H9 (cell line): ENCODE measurements around the gene SLC10A2. TPM values are rescaled to one million over a fixed set of nuclear protein-coding genes. Genes with fewer than 3 reads are reported as not detected.
A peak's percentile ranks its signal among the peaks of the same experiment; 100 is the strongest.

Experiments
- DNase-seq: peaks from one replicate; pipeline ENCODE4 v3.0.0-alpha.2; 2017
- H2AFZ ChIP-seq: one replicate; pipeline ENCODE4 v1.6.1; 2013; ENCODE audit warnings: mild to moderate bottlenecking, low read length, control low read depth, moderate library complexity
- H2AK5ac ChIP-seq: 2 replicates; pipeline ENCODE4 v1.6.1; 2013; ENCODE audit warnings: low read length, control low read depth, mixed read lengths; ENCODE audit not compliant: insufficient read length
- H2BK120ac ChIP-seq: one replicate; pipeline ENCODE4 v1.6.1; 2013; ENCODE audit warnings: low read depth, mild to moderate bottlenecking, low read length, control low read depth, inconsistent platforms; ENCODE audit not compliant: poor library complexity, severe bottlenecking
- H2BK12ac ChIP-seq: 2 replicates; pipeline ENCODE4 v1.6.1; 2013; ENCODE audit warnings: low read length, control low read depth, mixed read lengths, low read depth; ENCODE audit not compliant: insufficient read length
- H2BK15ac ChIP-seq: 2 replicates; pipeline ENCODE4 v1.6.1; 2013; ENCODE audit warnings: low read depth, low read length, control low read depth
- H2BK20ac ChIP-seq: one replicate; pipeline ENCODE4 v1.6.1; 2013; ENCODE audit warnings: low read depth, mild to moderate bottlenecking, low read length, control low read depth, inconsistent platforms; ENCODE audit not compliant: poor library complexity, severe bottlenecking
- H2BK5ac ChIP-seq: 2 replicates; pipeline ENCODE4 v1.6.1; 2013; ENCODE audit warnings: low read length, control low read depth, mixed read lengths; ENCODE audit not compliant: insufficient read length
- H3K14ac ChIP-seq: 2 replicates; pipeline ENCODE4 v1.6.1; 2013; ENCODE audit warnings: low read length, control low read depth; ENCODE audit not compliant: insufficient read depth
- H3K18ac ChIP-seq: 2 replicates; pipeline ENCODE4 v1.6.1; 2013; ENCODE audit warnings: low read depth, mild to moderate bottlenecking, mixed read lengths, low read length, control low read depth; ENCODE audit not compliant: insufficient read length
- H3K23ac ChIP-seq: 2 replicates; pipeline ENCODE4 v1.6.1; 2013; ENCODE audit warnings: low read length, control low read depth, mixed read lengths, low read depth; ENCODE audit not compliant: insufficient read length
- H3K23me2 ChIP-seq: 2 replicates; pipeline ENCODE4 v1.6.1; 2013; ENCODE audit warnings: low read depth, mild to moderate bottlenecking, mixed read lengths, low read length, control low read depth; ENCODE audit not compliant: insufficient read length, poor library complexity, severe bottlenecking
- H3K27ac ChIP-seq: 2 replicates; pipeline ENCODE4 v1.5.1; 2013; ENCODE audit warnings: low read length, control low read depth, mixed read lengths, low read depth; ENCODE audit not compliant: insufficient read length
- H3K27me3 ChIP-seq: 2 replicates; pipeline ENCODE4 v1.6.1; 2013; ENCODE audit warnings: low read length, control low read depth, inconsistent platforms; ENCODE audit not compliant: insufficient read depth
- H3K4ac ChIP-seq: 2 replicates; pipeline ENCODE4 v1.6.1; 2013; ENCODE audit warnings: low read depth, mild to moderate bottlenecking, control low read depth, inconsistent platforms, low read length, moderate library complexity
- H3K4me1 ChIP-seq: 2 replicates; pipeline ENCODE4 v1.6.1; 2013; ENCODE audit warnings: low read length, control low read depth, inconsistent platforms; ENCODE audit not compliant: insufficient read depth
- H3K4me2 ChIP-seq: 2 replicates; pipeline ENCODE4 v1.6.1; 2013; ENCODE audit warnings: low read length, control low read depth, mixed read lengths; ENCODE audit not compliant: insufficient read length, insufficient read depth
- H3K56ac ChIP-seq: 2 replicates; pipeline ENCODE4 v1.6.1; 2013; ENCODE audit warnings: low read depth, mild to moderate bottlenecking, mixed read lengths, low read length, control low read depth; ENCODE audit not compliant: insufficient read length
- H3K79me1 ChIP-seq: 2 replicates; pipeline ENCODE4 v1.6.1; 2013; ENCODE audit warnings: low read depth, mild to moderate bottlenecking, moderate library complexity, low read length, control low read depth, inconsistent platforms; ENCODE audit not compliant: insufficient read depth, poor library complexity, severe bottlenecking
- H3K79me2 ChIP-seq: 2 replicates; pipeline ENCODE4 v1.6.1; 2013; ENCODE audit warnings: low read length, control low read depth, inconsistent platforms; ENCODE audit not compliant: insufficient read depth
- H3K9ac ChIP-seq: 2 replicates; pipeline ENCODE4 v1.6.1; 2013; ENCODE audit warnings: low read length, control low read depth, mixed read lengths; ENCODE audit not compliant: insufficient read length; ENCODE audit errors: extremely low read depth
- H3K9me3 ChIP-seq: one replicate; pipeline ENCODE4 v1.6.1; 2013; ENCODE audit warnings: low read depth, low read length, inconsistent platforms; ENCODE audit not compliant: control insufficient read depth
- H3T11ph ChIP-seq: one replicate; pipeline ENCODE4 v1.6.1; 2013; ENCODE audit warnings: mild to moderate bottlenecking, low read length, control low read depth, inconsistent platforms
- H4K20me1 ChIP-seq: one replicate; pipeline ENCODE4 v1.6.1; 2013; ENCODE audit not compliant: control insufficient read depth, insufficient read length, insufficient read depth
- H4K5ac ChIP-seq: 2 replicates; pipeline ENCODE4 v1.6.1; 2013; ENCODE audit warnings: low read depth, mild to moderate bottlenecking, mixed read lengths, low read length, control low read depth; ENCODE audit not compliant: insufficient read length
- H4K8ac ChIP-seq: replicated peaks from 2 replicates; pipeline ENCODE4 v1.6.1; 2013; ENCODE audit warnings: low read length, control low read depth, mixed read lengths, low read depth; ENCODE audit not compliant: insufficient read length
- H4K91ac ChIP-seq: 2 replicates; pipeline ENCODE4 v1.6.1; 2013; ENCODE audit warnings: low read depth, mild to moderate bottlenecking, moderate library complexity, mixed read lengths, low read length, control low read depth; ENCODE audit not compliant: insufficient read length
- H3K27ac Mint-ChIP-seq, 3 experiments: 2 replicates in 2 of 3; 3 replicates in 1 of 3; pipeline ENCODE4 v1.8.0; 2020 to 2021; ENCODE audit warnings: mixed read lengths in 3 of 3, mild to moderate bottlenecking in 1 of 3, moderate library complexity in 1 of 3
- H3K27me3 Mint-ChIP-seq: 2 replicates; pipeline ENCODE4 v1.8.0; 2021; ENCODE audit warnings: low read depth, mild to moderate bottlenecking, moderate library complexity, mixed read lengths
- H3K36me3 Mint-ChIP-seq, 3 experiments: 2 replicates in 2 of 3; 3 replicates in 1 of 3; pipeline ENCODE4 v1.8.0; 2020 to 2021; ENCODE audit warnings: low read depth in 3 of 3, mixed read lengths in 3 of 3; ENCODE audit not compliant: insufficient read depth in 1 of 3
- H3K4me1 Mint-ChIP-seq, 2 experiments: 2 replicates each; pipeline ENCODE4 v1.8.0; 2020; ENCODE audit warnings: mixed read lengths in 2 of 2
- H3K4me3 Mint-ChIP-seq, 2 experiments: 2 replicates in 1 of 2; 3 replicates in 1 of 2; pipeline ENCODE4 v1.8.0; 2020 to 2021; ENCODE audit warnings: mild to moderate bottlenecking in 2 of 2, mixed read lengths in 2 of 2, moderate library complexity in 1 of 2
- H3K9me3 Mint-ChIP-seq, 2 experiments: 2 replicates in 1 of 2; 3 replicates in 1 of 2; pipeline ENCODE4 v1.8.0; 2020; ENCODE audit warnings: mild to moderate bottlenecking in 2 of 2, mixed read lengths in 2 of 2, moderate library complexity in 1 of 2
- CTCF ChIP-seq: fragments of 200-600 bp; sonication (generic); conservative IDR thresholded peaks from 3 replicates; pipeline ENCODE4 v1.8.0; 2021; ENCODE audit warnings: antibody characterized with exemption, mild to moderate bottlenecking
- WGBS: extraction: QIAGEN DNeasy Blood & Tissue Kit; methylation state at CpG from one replicate; pipeline ENCODE4 v1.1.7; 2013; ENCODE audit warnings: missing lambda C conversion rate, low lambda C conversion rate, mixed read lengths; ENCODE audit not compliant: insufficient read length; ENCODE audit errors: extremely low coverage; 5-methylcytosine and 5-hydroxymethylcytosine counted together
- total RNA-seq: library from RNA; stranded (reverse); gene quantifications from 2 replicates; pipeline ENCODE4 v1.2.1, GENCODE V29; 2021

The SLC10A2 gene
- total RNA-seq, 1 experiment from 2014 or later = not detected

- H3K14ac ChIP-seq = no peak overlapping the region
- TF ChIP-seq CTCF = no peak
- no peak overlapping the region for H3K23ac ChIP-seq
- H4K5ac ChIP-seq = no peak overlapping the region
- peaks cover 11 to 14% of the 10 kb centered on the region in 2 experiments for H3K4me1 Mint-ChIP-seq
- H3K27ac Mint-ChIP-seq = 0 out of 7 replicates have a peak overlapping the region, but pooled peaks of 1 of the 3 experiments have one; percentile 41
- H4K91ac ChIP-seq = no peak overlapping the region
- H2BK120ac ChIP-seq = no peak overlapping the region
- H3T11ph ChIP-seq = no peak overlapping the region
- no peaks in the 10 kb centered on the region; the same call in 1 of the 2 replicates for H3K27me3 Mint-ChIP-seq
- no peak for DNase-seq
- no peak overlapping the region for H3K9ac ChIP-seq
- no peak overlapping the region for H2BK5ac ChIP-seq
- no CpG with 5 or more reads among the region's 3 CpGs for WGBS
- H3K36me3 Mint-ChIP-seq = peaks cover 0 to 13% (median 2%) of the 10 kb centered on the region in 3 experiments; a peak in 2 of 7 replicates
- no peak overlapping the region for H3K4ac ChIP-seq
- no peak overlapping the region for H3K56ac ChIP-seq
- H2BK20ac ChIP-seq = no peak overlapping the region
- H3K4me3 Mint-ChIP-seq = no peak overlapping the region
- H3K27ac ChIP-seq = no peak overlapping the region
- H2AFZ ChIP-seq = no peak overlapping the region
- H4K8ac ChIP-seq = no peak overlapping the region
- peaks cover 9 to 10% of the 10 kb centered on the region in 2 experiments for H3K9me3 Mint-ChIP-seq
- H3K4me2 ChIP-seq = no peak overlapping the region
- H2BK12ac ChIP-seq = no peak overlapping the region
- H3K9me3 ChIP-seq = no peaks in the 10 kb centered on the region
- H3K23me2 ChIP-seq = no peaks in the 10 kb centered on the region
- no peak overlapping the region for H2AK5ac ChIP-seq
- peaks cover 3% of the 10 kb centered on the region; the same call in 1 of the 2 replicates for H3K4me1 ChIP-seq
- no peaks in the 10 kb centered on the region for H3K27me3 ChIP-seq
- no peaks in the 10 kb centered on the region for H3K79me2 ChIP-seq
- H2BK15ac ChIP-seq = no peak overlapping the region
- H3K79me1 ChIP-seq = no peaks in the 10 kb centered on the region
- no peak overlapping the region for H3K18ac ChIP-seq
- H4K20me1 ChIP-seq = no peaks in the 10 kb centered on the region
Observed at GRCh38 chr13:103107580-103107979, 41.4 kb upstream of the SLC10A2 start.
